ENCODE data around the gene SUMO1. TPM values are rescaled to one million over a fixed set of nuclear protein-coding genes. Genes with fewer than 3 reads are reported as not detected.

SUMO1 gene
- total and polyA plus RNA-seq, 10 of the 15 experiments (the other 5 are each of a cell fraction or from before 2014, with no cell fraction given) = 105 to 458 (median 199) TPM

GRCh38 chr2:202221873-202222272, 16.5 kb downstream of the SUMO1 start (continued):
- no peak for TF ChIP-seq ATF7 (IDR thresholded peaks at IDR 0.05; ENCODE audit: low read depth)

- ChIA-PET RAD21 (ENCODE audit: unreplicated experiment) (interaction anchor here (0.8 kb wide), 1 partner anchor 70 kb away, joined by 3 read pairs; no protein-coding TSS in a partner anchor), CTCF (no interaction called here), POLR2A (interaction anchor here (0.6 kb wide), 1 partner anchor 119 kb away, joined by 4 read pairs; no protein-coding TSS in a partner anchor), SMC1A (ENCODE audit: uncharacterized antibody, unreplicated experiment) (no interaction called here)
- no TSS peak for BruUV-seq (replicated peaks)
- 78% methylated on average over 1 of the region's 1 CpG for WGBS (ENCODE audit: insufficient coverage, insufficient replicate concordance, low lambda C conversion rate, missing lambda C conversion rate)
- no peaks in the 10 kb centered on the region for H4K20me1 ChIP-seq (ENCODE audit: control insufficient read depth, insufficient read depth)
- DNase-seq (ENCODE audit: low read depth, low spot score) (no peak), FAIRE-seq (no peak), ATAC-seq (no peak)
- H3K4me3 ChIP-seq = no peak overlapping the region
- H3K36me3 ChIP-seq (ENCODE audit: control insufficient read depth in 2 of 2, insufficient read depth in 2 of 2, low read length in 1 of 2) = no peaks in the 10 kb centered on the region; a peak in 2 of 4 replicates
- H3K27me3 ChIP-seq (replicated peaks in 1 of 2; ENCODE audit: control insufficient read depth in 2 of 2, insufficient read depth in 2 of 2, low read length in 1 of 2) = no peaks in the 10 kb centered on the region
- in situ Hi-C loops (cut with MboI) (no loop called here), intact Hi-C loops (cut with micrococcal nuclease; ENCODE audit: unreplicated experiment) (no loop called here)
- H3K4me2 ChIP-seq (ENCODE audit: control insufficient read depth, insufficient read depth) = no peak overlapping the region
- H2AFZ ChIP-seq (ENCODE audit: control insufficient read depth, low read depth, low read length) = no peak overlapping the region
- H3K9me3 ChIP-seq (replicated peaks; ENCODE audit: control insufficient read depth, insufficient read depth, low read length) = no peaks in the 10 kb centered on the region
- H3K4me1 ChIP-seq (ENCODE audit: control insufficient read depth, insufficient read depth, low read length) = no peaks in the 10 kb centered on the region
- no peaks in the 10 kb centered on the region; the same call in none of the 2 replicates for H3K79me2 ChIP-seq (ENCODE audit: control insufficient read depth, insufficient read depth, low read length)
- no peak overlapping the region for H3K27ac ChIP-seq (ENCODE audit: control insufficient read depth, insufficient read depth)
- H3K9ac ChIP-seq (ENCODE audit: control insufficient read depth, insufficient read depth, low read length) = no peak overlapping the region
- TF ChIP-seq E4F1 (IDR thresholded peaks at IDR 0.05; ENCODE audit: borderline replicate concordance, partially characterized antibody) = no peak
- TF ChIP-seq MTA2 (IDR thresholded peaks at IDR 0.05; ENCODE audit: low read depth) = no peak
- no peak for TF ChIP-seq MLLT1 (IDR thresholded peaks at IDR 0.05)
- TF ChIP-seq STAT3 (IDR thresholded peaks at IDR 0.05; ENCODE audit: low read depth, low read length) = no peak
- TF ChIP-seq GABPA (IDR thresholded peaks at IDR 0.05; ENCODE audit: low read depth) = no peak
- no peak for TF ChIP-seq SUZ12 (IDR thresholded peaks at IDR 0.05; ENCODE audit: unreplicated experiment)
- TF ChIP-seq HDGF (IDR thresholded peaks at IDR 0.05) = no peak
- no peak for TF ChIP-seq PRDM15 (CRISPR knock-in tag; IDR thresholded peaks at IDR 0.05)
- TF ChIP-seq ZBTB33 (IDR thresholded peaks at IDR 0.05) = no peak
- no peak for TF ChIP-seq ELK1 (IDR thresholded peaks at IDR 0.05; ENCODE audit: low read depth, low read length)
- TF ChIP-seq MXI1 (IDR thresholded peaks at IDR 0.05; ENCODE audit: low read depth, low read length) = no peak
These were observed 23.2 kb downstream of the SUMO1 start for GRCh38 chr2:202215179-202215578.
